HUDEP-2 (cell line): ENCODE measurements around the gene MED16.
"Not testable (repeated sequence)": the region's sequence is repeated elsewhere in the genome, so short reads cannot be mapped to it uniquely, and the experiment has no call there.

Experiments used
- DNase-seq, 76 experiments: peaks; one replicate each; lab custom pipeline; 2025; ENCODE audit not compliant: unreplicated experiment in 76 of 76; lab: John Stamatoyannopoulos, UW

Gene MED16

DNA sequence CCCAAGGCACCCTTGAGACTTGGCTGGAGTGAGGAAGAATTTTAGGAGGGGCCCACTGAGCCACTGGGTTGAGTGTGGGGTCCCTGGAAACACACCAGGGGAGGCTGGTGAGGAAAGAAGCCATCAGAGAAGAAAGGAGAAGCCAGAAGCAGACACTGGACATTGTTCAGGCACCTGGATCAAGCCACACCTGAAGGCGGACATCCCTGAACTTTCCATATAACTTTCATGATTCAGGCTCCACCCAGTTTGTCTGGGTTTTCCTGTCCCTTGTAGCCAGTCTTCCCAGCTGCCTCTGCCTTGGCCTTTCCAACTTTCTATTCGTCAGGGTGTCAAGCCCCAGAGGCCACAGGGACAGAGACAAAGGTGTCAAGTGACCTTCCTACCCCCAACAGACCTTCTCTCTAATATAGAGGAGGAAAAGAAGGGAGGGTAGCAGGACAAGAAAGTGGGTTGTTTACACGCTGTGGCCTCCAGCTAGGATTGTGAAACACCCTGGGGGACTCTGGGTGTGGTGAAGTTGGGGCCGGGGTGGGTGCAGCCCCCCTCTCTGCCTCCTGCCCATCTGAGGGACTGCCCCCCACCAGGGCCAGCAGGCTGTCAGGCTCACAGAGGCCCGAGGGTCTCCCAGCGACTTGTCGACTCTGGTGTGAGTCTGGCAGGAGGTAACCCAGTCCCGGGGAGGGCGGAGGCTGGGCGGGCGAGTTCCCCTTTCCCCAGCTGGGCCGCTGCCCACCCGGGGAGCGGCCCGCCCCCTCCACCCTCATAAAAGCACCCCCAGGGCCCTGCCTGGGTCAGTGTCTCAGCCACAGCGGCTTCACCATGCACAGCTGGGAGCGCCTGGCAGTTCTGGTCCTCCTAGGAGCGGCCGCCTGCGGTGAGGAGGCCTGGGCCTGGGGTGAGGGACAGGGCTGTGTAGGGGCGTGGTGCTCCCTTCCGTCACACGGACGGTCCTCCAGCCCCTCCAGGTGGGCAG, 33.8 kb downstream of the MED16 start, which contains the start of gene CFD:
CFD (plus strand) TSS at position 797 of the 976 bp plus-strand sequence; CDS start at position 823, 26 bp downstream.
- DNase-seq, result peak in 1 of 76 experiments; percentile 17

DNA sequence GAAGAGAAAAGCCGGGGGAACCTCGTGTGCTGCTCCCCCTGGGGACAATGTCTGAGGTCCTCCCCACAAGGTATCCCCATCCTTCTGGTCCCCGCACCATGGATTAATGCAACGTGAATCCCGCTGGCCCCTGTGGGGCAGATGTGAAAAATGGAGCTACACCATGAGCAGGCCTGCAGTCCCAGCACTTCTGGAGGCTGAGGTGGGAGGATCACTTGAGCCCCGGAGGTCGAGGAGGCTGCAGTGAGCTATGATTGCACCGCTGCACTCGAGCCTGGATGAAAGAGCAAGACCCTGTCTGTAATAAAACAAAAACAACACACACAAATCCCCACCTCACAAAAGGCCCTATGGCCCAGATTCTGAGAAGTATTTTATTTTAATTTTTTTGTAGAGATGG, 34.7 kb downstream of the MED16 start:
- DNase-seq, result no peak

DNA sequence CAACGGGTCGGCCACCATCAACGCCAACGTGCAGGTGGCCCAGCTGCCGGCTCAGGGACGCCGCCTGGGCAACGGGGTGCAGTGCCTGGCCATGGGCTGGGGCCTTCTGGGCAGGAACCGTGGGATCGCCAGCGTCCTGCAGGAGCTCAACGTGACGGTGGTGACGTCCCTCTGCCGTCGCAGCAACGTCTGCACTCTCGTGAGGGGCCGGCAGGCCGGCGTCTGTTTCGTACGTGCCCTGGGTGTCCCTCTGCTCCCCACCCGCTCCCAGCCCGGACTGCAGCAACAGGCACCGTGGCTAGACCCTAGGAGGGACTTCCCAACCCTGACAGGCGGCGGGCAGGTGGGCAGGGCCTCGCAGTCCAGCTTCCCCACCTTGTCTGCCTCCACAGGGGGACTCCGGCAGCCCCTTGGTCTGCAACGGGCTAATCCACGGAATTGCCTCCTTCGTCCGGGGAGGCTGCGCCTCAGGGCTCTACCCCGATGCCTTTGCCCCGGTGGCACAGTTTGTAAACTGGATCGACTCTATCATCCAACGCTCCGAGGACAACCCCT, 37.3 kb downstream of the MED16 start:
- no peak for DNase-seq

DNA sequence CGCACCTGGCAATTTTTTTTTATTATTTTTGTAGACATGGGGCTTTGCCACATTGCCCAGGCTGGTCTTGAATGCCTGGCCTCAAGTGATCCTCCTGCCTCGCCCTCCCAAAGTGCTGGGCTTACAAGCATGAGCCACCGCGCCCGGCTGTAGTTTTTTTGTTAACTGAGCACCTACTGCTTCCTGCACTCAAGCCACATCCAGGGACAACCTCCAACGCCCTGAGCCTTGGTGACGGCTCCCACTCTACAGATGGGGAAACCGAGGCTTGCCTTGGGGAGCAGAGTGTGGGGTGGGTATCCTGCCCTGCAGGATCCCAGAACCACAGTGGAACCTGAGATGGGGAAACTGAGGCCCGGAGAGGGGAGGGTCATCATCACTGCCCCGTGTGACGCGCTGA, 37.8 kb downstream of the MED16 start:
- no peak for DNase-seq

DNA sequence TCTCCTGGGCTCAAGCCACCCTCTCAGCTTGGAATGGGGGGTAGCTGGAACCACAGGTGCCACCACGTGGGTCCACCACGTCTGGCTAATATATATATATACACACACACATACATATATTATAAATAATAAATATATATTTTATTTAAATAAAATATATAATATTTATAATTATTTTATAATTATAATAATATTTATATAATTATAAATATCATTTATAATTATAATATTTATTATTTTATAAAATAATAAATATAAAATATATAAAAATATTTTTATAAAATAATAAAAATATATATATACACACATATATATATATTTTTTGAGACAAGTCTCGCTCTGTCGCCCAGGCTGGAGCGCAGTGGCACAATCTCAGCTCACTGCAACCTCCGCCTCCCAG, 38.4 kb downstream of the MED16 start:
- no peak for DNase-seq

DNA sequence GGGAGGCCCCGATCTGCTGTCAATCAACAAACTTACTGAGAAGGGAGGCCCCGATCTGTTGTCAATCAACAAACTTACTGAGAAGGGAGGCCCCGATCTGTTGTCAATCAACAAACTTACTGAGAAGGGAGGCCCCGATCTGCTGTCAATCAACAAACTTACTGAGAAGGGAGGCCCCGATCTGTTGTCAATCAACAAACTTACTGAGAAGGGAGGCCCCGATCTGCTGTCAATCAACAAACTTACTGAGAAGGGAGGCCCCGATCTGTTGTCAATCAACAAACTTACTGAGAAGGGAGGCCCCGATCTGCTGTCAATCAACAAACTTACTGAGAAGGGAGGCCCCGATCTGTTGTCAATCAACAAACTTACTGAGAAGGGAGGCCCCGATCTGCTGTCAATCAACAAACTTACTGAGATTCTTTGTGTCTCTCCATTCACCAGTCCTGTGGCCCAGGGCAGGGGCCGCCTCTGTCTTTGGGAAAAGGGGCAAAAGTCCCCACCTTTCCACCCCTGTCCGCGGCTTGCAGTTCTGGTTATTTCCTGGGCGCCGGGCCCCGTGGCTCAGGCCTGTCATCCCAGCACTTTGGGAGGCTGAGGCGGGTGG, 39.3 kb downstream of the MED16 start:
- DNase-seq, result not testable (repeated sequence)

DNA sequence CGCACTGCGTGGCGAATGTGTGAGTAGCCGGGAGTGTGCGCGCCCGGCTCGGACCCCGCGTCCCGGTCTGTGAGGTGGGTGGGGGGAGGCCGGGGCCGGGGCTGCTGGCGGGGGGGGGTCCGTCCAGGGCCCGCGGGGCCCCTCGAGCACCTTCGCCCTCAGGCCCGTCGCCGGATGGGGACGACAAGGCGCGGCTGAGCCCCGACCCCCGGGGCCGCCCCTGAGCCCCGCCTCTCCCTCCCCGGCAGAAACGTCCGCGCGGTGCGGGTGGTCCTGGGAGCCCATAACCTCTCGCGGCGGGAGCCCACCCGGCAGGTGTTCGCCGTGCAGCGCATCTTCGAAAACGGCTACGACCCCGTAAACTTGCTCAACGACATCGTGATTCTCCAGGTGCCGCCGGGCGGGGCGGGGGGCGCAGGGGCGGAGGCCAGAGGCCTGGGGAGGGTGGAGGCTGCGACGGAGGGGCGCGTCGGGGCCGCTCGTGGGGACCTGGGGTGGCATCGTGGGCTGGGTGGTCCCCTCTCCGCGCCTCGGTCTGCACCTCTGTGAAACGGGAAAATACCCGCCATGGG, 39.9 kb downstream of the MED16 start:
- DNase-seq, result no peak

DNA sequence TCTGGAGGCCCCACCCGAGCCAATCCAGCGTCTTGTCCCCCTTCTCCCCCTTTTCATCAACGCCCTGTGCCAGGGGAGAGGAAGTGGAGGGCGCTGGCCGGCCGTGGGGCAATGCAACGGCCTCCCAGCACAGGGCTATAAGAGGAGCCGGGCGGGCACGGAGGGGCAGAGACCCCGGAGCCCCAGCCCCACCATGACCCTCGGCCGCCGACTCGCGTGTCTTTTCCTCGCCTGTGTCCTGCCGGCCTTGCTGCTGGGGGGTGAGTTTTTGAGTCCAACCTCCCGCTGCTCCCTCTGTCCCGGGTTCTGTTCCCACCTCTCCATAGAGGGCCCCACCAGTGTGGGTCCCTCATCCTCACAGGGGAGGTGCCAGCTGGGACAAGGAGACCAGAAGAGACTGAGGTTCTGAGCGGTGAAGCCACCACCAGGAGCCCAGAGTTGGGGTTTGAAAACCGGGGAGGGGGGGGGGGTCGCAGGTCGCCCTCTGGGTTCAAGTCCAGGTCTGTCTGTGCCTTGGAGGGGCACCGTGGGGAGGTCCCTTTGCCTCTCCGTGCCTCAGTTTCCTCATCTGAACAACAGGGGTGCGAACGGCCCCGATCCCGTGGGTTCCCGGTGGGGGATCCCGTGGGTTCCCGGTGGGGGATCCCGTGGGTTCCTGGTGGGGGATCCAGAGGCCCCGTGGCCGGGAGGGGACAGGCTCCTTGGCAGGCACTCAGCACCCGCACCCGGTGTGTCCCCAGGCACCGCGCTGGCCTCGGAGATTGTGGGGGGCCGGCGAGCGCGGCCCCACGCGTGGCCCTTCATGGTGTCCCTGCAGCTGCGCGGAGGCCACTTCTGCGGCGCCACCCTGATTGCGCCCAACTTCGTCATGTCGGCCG, 40.6 kb downstream of the MED16 start, which contains the start of gene ELANE:
ELANE (plus strand) TSS at position 168 of the 878 bp plus-strand sequence; CDS start at position 194, 26 bp downstream.
- DNase-seq, result no peak

DNA sequence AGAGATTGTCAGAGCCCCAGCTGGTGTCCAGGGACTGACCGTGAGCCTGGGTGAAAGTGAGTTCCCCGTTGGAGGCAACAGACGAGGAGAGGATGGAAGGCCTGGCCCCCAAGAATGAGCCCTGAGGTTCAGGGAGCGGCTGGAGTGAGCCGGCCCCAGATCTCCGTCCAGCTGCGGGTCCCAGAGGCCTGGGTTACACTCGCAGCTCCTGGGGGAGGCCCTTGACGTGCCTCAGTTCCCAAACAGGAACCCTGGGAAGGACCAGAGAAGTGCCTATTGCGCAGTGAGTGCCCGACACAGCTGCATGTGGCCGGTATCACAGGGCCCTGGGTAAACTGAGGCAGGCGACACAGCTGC, 42.0 kb downstream of the MED16 start:
- DNase-seq, result no peak

DNA sequence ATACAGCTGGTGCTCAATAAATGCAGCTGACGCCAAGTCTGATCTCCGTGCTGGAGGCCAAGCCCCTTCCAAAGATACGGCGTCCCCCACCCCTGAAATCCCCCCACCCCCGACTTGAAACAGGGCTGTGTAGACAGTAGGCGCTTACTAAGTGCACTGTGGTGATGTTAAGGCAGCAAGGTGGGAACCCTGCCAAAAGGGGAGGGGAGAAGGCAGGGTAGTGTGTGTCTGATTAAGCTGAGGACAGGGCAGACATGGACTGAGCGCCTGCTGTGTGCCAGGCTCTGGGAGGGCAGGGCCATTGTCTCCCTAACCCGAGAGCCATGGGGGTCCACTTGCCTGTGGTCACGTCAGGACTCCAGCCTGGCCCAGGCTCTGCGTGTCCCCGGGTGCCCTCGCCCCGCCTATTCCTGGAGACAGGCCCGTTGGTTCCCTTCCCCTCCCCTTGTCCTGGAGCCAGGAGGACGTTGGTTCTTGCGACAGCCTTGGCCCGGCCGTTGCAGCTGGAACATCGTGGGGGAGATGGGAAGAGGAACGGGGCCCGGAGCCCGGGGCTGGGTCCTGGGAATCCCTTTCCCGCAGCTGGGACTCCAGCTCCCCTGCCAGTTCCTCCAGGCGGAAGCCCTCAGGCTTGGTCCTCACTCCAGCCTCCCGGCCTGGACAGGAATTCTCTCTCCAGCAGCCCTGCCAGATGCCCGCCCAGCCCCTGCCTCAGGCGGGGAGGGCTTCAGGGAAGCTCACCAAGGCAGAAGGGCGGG, 42.6 kb downstream of the MED16 start:
- DNase-seq, result peak in 55 of 76 experiments; percentile 13 to 82 (median 56)

DNA sequence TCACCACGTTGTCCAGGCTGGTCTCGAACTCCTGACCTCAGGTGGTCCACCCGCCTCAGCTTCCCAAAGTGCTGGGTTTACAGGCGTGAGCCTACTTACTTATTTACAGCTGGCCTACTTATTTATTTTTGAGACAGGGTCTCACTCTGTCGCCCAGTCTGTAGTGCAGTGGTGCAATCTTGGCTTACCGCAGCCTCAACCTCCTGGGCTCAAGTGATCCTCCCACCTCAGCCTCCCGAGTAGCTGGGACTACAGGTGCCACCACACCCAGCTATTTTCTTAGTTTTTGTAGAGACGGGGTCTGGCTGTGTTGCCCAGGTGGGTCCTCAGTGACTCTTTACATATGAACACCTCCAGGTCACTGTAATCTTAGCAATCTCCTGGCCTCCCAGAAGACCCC, 43.8 kb downstream of the MED16 start:
- DNase-seq, result not testable (repeated sequence)

DNA sequence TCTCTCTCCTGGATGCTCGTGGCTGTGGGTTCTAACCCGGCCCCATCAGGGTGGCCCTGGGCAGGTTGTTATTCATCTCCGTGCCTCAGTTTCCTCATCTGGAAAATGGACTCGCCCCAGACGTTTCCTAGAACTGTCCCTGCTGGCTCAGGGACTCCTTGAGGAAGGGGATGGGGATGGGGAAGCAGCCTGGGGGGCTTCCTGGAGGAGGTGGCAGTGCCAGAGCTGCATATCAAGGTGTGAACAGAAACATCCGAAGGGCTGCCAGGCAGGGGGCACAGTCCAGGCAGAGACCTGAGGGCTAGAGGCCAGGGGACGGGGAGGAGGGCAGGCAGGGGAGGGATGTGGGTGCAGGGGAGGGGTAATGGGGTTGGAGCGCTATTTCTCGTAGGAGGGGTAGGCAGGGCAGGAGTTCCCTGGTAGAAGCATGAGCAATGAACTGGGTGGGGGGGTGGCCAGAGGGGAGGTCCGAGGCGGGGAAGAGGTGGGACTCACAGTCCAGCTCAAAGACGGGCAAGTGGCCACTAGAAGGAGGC, 44.5 kb downstream of the MED16 start:
- no peak for DNase-seq

DNA sequence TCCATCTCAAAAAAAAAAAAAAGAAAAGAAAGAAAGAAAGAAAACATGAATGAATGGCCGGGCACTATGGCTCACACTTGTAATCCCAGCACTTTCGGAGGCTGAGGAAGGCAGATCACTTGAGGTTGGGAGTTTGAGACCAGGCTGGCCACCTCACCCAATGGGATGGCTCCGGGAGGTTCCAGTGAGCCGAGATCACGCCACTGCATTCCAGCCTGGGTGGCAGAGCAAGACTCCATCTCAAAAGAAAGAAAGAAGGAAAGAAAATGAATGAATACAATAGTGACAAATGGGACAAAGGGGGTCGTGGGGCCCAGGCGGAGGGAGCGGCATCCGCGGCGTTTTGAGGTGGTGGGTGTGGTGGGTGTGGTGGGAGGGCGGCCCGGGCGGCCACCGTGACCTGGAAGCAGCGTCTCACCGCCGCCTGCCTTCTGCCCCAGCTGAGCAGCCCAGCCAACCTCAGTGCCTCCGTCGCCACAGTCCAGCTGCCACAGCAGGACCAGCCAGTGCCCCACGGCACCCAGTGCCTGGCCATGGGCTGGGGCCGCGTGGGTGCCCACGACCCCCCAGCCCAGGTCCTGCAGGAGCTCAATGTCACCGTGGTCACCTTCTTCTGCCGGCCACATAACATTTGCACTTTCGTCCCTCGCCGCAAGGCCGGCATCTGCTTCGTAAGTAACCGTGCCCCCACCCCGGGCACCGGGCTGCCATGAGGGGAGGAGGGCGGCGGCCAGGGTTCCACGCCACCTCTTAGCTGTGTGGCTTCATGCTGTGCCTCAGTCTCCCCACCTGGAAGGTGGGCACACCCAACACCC, 47.1 kb downstream of the MED16 start:
- no peak for DNase-seq

DNA sequence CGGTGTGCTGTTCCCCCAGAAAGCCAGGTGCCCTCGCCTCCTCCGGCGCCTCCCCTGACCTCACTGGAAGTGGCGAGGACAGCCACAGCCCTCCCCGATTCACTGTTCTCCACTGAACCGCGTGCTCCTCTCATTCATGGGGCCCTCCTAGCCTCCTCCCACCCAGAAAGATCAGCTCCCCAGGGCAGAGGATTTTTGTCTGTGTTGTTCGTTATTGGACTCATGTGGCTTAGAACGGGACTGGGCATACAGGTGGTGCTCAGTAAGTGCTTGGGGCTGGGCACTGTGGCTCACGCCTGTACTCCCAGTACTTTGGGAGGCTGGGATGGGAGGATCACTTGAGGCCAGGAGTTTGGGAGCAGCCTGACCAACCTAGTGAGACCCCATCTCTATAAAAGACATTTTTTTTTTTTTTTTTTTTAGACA, 48.4 kb downstream of the MED16 start:
- peak in 7 of 76 experiments; percentile 55 to 72 (median 66) for DNase-seq

DNA sequence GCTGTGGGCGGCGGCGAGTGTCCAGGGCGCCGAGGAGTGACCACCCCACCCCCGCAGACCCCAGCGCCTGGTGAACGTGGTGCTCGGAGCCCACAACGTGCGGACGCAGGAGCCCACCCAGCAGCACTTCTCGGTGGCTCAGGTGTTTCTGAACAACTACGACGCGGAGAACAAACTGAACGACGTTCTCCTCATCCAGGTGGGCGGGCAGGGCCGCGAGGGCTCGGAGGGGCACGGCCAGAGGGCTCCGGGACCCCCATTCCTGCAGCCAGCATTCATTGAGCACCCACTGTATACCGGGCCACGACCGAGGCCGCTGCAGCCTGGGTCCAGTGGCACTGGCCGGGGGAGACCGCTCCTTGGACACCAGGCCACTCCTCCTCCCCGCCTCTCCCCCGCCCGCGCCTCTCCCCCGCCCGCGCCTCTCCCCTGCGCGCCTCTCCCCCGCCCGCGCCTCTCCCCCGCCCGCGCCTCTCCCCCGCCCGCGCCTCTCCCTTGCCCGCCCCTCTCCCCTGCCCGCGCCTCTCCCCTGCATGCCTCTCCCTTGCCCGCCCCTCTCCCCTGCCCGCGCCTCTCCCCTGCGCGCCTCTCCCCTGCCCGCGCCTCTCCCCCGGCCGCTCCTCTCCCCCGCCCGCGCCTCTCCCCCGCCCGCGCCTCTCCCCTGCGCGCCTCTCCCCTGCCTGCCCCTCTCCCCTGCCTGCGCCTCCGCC, 49.0 kb downstream of the MED16 start:
- peak in 40 of 76 experiments; percentile 11 to 79 (median 50) for DNase-seq

DNA sequence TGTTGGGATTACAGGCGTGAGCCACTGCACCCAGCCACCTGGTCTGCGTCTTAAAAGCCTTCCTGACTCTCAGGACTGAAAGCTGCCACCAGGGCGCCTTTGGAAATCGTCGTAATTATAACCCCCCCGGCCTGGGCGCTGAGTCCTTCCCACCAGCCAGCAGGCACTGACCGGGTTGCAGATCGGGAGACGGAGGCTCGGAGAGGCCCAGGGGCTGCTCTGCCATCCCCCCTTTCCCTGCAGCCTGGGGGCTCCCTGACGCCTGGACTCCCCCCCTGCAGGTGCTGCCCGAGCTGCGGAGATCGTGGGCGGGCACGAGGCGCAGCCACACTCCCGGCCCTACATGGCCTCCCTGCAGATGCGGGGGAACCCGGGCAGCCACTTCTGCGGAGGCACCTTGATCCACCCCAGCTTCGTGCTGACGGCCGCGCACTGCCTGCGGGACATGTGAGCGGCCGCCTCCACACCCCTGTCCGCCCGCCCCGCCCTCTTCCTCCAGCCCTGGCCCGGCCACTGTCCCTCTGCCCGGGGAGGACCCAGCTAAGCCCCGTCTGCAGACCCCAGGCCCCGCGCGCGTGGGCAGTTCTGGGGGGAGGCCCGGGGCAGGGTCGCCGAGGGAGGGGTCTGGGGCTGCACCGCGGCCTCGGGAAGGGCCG, 49.7 kb downstream of the MED16 start:
- DNase-seq, result peak in 4 of 76 experiments; percentile 19 to 41 (median 22)

DNA sequence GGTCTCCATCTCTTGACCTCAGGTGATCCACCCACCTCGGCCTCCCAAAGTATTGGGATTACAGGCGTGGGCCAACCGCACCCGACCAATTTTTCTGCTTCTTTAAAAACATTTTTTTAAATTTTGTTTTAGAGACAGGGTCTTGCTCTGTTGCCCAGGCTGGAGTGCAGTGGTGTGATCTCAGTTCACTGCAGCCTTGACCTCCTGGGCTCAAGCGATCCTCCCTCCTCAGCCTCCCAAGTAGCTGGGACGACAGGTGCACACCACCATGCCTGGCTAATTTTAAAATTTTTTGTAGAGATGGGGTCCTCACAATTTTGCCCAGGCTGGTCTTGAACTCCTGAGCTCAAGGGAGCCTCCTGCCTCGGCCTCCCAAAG, 50.2 kb downstream of the MED16 start:
- not testable (repeated sequence) for DNase-seq
